PFSK-1 (cell line): ENCODE measurements around the gene PLAC1.

Experiments used
- FOXP2 ChIP-seq: optimal IDR thresholded peaks from 2 replicates; pipeline ENCODE3; 2011; ENCODE audit warnings: borderline replicate concordance, control low read depth, inconsistent platforms; ENCODE audit not compliant: insufficient read depth; ENCODE audit errors: extremely low read length, extremely low read depth
- POLR2AphosphoS5 ChIP-seq: IDR thresholded peaks from 2 replicates; pipeline ENCODE4 v1.6.1; 2012; ENCODE audit warnings: low read depth, mild to moderate bottlenecking, control low read depth, low read length, moderate library complexity
- REST ChIP-seq, 2 experiments: IDR thresholded peaks; 2 replicates each; pipeline versions ENCODE4 v1.6.1 to v1.8.0; 2011 to 2012; ENCODE audit warnings: low read depth in 2 of 2, low read length in 2 of 2, control low read depth in 1 of 2, inconsistent platforms in 1 of 2, mild to moderate bottlenecking in 1 of 2, moderate library complexity in 1 of 2; ENCODE audit not compliant: insufficient read depth in 1 of 2
- SIN3A ChIP-seq: IDR thresholded peaks from 2 replicates; pipeline ENCODE4 v1.6.1; 2012; ENCODE audit warnings: mild to moderate bottlenecking, low read length, moderate library complexity, borderline replicate concordance; ENCODE audit not compliant: insufficient read depth
- TAF1 ChIP-seq: IDR thresholded peaks from 2 replicates; pipeline ENCODE4 v1.6.1; 2012; ENCODE audit warnings: low read length, control low read depth, borderline replicate concordance; ENCODE audit not compliant: insufficient read depth

GRCh38 chrX:134546187-134546586 lies 112.1 kb downstream of the PLAC1 start:
- TF ChIP-seq SIN3A: no peak
- TF ChIP-seq POLR2AphosphoS5: no peak
- no peak for TF ChIP-seq TAF1
- no peak for TF ChIP-seq REST (IDR thresholded peaks at IDR 0.05; ENCODE audit: insufficient read depth in 1 of 2, low read depth in 2 of 2, low read length in 2 of 2)
- TF ChIP-seq FOXP2: no peak
